ENCODE data around the gene FBXL16.

DNA sequence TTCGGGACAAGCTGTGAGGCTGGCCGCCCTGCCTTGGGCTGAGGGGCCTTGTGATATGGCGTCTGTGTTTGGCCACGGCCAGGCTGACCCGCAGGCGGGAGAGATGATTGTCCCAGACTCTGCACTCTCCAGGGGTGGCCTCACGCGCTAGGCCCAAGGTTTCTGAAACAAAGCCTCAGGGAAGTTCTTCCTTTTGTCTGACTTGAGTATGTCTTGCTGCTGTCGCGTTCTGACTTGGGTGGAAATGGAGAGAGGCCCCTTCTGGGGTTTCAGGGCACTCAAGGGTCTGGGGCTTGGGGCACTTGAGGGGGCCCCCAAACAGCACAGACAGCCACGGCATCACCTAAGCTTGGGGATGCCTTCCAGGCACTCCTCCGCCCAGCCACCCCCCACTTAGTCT is 5.5 kb upstream of the FBXL16 start:
- TF ChIP-seq, protein P1, sequence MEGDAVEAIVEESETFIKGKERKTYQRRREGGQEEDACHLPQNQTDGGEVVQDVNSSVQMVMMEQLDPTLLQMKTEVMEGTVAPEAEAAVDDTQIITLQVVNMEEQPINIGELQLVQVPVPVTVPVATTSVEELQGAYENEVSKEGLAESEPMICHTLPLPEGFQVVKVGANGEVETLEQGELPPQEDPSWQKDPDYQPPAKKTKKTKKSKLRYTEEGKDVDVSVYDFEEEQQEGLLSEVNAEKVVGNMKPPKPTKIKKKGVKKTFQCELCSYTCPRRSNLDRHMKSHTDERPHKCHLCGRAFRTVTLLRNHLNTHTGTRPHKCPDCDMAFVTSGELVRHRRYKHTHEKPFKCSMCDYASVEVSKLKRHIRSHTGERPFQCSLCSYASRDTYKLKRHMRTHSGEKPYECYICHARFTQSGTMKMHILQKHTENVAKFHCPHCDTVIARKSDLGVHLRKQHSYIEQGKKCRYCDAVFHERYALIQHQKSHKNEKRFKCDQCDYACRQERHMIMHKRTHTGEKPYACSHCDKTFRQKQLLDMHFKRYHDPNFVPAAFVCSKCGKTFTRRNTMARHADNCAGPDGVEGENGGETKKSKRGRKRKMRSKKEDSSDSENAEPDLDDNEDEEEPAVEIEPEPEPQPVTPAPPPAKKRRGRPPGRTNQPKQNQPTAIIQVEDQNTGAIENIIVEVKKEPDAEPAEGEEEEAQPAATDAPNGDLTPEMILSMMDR (IDR thresholded peaks at IDR 0.05; ENCODE audit: poor library complexity) = no peak
- TF ChIP-seq EZH2 (IDR thresholded peaks at IDR 0.05; ENCODE audit: borderline replicate concordance) (no peak), EZH2phosphoT487 (IDR thresholded peaks at IDR 0.05; ENCODE audit: low read depth, severe bottlenecking, unreplicated experiment) (no peak)
